Fibroblast of skin of right quadriceps (primary cell): ENCODE results near the gene KRT31.
"Not testable (repeated sequence)": the region's sequence is repeated elsewhere in the genome, so short reads cannot be mapped to it uniquely, and the experiment has no call there.

Source experiments
- DNase-seq: peaks from one replicate; pipeline ENCODE4 v3.0.0-alpha.2; 2013

Gene KRT31

DNA sequence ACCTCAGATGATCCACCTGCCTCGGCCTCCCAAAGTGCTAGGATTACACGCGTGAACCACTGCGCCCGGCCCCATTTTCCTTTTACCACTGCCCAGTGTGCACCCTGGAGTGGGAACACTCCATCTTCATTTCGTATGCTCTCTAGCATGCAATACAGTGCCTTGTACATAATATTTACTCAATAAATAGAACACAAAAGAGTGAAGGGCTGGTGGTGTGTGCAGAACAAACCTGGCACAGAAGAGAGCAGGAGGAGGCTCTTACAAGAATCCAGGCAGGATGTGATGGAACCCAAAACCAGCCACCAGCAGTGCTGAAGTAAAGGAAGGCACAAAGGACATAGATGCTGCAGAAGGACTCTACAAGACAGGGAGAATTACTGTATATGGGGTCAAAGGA lies 19.7 kb upstream of the KRT31 start:
- no peak for DNase-seq

DNA sequence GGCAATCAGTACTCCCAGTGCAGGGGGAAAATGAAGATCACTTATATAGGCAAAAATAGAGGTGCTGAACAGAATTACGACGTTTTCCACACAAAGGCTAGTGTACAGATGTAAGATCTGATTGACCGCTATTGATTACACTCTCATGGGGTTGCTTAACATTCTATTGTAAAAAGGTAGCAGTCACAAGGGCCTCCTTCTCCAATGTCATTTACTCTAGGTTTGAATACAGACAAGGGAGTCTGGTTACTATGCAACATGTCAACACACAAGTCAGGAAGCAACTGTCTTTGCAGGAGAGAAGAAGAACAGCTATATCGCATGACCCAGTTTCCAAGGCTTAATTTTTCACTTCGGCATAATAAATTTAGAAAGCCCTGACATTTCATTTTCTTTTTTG lies 19.1 kb upstream of the KRT31 start:
- no peak for DNase-seq

DNA sequence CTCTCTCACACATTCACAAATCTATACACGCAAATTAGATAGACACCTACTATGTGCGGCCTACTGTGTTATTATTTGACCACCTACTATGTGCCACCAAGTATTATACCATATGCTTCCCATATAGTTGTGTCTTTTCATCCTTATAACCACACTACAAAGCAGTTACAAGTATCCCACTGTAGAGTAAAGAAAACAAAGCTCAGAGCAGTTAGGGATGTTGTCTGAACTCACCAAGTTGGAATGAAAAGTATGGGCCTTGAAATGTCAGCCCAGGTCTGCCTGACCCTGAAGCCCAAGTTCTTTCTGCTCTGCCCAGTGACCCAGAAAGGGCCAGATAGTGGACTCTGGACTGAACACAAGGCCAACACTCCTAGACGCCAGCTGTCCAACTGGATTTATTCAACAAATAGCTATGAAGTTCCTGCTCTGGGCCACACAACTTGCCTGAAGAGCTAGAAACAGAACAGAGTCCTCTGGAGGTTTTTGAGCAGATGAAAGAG lies 18.5 kb upstream of the KRT31 start:
- no peak for DNase-seq

DNA sequence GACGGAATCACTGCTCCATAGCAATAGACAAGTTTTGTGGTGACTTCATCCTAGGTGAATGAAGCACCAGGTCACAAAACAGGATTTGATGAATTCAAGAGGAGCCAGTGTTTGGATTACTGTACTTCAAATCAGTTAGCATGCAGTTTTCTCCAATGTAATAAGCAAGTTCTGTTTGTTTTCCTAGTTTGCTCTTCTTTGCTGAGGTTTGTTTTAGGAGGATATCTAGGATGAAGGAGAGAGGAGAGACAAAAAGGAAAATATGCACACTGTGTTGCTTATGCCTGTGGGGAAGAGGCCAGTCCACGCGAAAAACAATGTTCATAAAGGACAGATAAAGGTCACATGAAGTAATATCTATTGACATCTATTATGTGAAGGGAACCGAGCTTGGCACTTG lies 18.0 kb upstream of the KRT31 start:
- no peak for DNase-seq

DNA sequence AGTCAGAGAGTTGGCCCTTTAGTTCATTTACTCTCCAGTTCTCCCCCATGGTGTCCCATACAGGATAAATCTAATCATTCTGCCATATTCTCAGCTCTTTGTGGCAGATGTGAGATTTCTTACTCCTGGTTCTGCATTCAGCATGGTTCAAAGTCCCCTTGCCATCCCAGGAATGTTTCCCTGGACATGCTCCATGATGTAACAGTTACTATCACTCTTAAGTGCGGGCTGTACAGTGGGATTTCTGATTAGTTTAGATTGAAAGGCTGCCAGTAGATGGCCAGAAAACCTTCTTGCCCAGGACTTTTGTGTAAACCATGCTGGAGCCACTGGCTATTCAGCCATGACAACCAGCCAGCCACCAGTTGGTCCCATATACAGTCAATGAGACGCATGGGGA lies 16.6 kb upstream of the KRT31 start:
- no peak for DNase-seq

DNA sequence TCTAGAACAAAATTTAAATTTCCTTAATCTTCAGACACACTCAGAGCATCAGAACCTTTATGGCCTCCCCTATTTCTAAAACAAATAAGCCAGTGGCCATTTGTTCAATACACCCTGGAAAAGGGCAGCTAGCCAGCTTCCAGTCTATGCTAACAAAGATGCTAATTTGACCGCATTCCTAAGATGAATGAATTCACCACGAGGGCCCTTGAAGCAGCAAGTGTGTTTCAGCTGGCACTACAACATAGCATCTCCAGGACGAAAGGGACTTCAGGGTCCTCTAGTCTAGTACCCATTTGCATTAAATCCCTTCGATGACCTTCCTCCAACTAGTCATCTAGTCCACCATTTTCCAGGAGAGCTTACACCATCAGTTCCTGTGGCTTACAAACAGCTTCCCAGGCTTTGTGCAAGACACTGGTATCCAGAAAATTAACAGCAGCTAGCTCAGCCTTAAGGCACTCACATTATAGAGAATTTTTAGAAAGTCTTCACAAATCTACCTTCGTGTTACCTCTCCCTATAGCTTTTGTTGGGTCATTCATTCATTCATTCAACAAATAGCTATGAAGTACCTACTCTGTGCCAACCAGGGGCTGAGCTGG lies 16.0 kb upstream of the KRT31 start:
- DNase-seq, result no peak

DNA sequence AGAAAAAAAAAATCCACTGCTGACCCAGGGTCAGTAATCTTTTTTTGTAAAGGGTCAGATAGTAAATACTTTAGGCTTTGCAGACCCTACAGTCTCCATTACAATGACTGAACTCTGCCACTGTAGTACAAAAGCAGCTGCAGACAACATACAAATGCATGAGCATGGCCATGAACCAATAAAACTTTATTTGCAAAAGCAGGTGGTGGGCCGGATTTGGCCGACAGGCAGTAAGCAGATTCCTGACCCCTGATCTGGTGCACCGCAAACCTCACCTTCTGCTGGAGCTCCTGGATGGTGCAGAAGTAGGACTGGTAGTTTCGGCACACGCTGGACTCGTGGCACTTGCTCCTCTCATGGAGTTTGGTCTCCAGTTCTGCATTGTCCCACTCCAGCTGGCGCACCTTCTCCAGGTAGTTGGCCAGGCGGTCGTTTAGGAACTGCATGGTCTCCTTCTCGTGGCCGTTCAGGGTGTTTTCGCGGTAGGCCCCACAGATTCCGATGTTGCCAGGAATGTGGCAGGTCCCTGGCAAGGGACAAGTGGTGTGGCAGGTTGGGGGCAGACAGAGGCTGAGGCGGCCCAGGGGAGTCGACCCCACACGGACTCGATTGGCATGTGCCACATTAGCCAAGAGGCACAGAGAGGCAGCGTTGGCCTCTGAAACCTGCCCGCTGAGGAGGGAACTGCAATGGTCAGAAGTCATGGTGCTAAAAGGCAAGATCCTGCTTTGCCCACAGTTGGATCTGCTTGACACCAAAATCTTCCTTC lies 13.8 kb upstream of the KRT31 start:
- no peak for DNase-seq

DNA sequence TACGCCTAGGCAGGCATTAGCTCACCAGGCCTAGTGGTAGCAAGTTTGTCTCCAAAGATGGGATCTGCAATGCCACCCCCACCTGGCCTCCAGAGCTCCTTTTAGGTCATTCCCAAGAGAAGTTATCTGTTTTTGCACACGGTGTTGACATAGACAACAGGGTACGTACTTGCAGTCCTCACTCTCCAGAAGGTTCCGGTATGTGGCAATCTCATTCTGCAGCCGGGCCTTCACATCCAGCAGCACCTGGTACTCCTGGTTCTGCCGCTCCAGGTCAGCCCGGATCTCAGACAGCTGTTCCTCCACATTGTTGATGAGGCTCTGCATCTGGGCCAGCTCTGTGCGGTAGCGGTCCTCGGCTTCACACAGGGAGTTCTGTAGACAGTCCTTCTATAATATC lies 9.8 kb upstream of the KRT31 start:
- no peak for DNase-seq

DNA sequence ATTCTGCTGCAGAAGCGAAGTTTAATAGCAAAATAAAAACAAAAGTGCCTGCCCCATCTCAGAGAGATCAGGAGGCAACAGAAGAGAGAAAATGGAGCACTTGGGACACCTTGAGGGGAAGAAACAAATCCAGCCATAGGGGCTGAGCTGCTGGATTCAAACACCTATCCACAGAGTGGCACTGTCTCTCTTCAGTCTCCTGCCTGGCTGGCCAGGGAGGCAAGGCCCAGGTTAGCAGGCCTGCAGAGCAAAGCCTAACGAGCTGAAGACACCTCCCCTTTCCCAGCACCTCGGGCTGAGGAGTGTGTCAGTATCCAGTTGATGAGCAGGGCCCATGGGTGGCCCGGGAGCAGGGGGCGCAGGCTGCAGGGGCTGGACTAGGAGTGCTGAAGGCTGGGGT lies 8.8 kb upstream of the KRT31 start:
- no peak for DNase-seq

DNA sequence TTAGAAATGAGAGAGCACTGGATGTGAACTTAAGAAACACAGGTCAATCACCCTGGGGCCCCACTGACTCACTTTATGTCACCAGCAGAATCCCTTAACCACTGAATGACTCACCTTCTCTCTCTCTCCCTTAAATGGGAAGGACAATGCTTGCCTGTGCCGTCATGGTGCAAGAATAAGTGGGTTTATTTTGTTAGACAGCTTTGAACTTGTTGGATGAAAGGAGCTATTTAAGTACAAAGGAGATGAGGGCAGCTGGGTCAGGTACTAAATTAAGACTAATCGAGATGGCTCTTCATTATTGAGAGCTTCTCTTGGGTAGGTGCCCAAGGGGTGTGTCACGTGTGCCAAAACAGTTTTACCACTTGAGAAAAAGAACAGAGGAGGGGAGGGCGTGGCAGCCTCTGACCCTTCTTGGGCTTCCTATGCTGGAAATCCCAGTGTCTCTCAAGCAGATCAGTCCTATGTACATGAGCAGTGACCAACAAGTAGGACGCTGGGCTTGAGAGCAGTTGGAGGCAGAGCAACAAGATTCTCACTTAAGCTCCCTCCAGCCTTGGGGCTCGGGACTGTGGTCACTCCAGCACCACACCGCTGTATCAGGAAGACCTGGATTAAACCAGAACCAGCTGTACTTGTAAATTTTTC lies 6.7 kb upstream of the KRT31 start:
- peak; percentile 98 for DNase-seq

DNA sequence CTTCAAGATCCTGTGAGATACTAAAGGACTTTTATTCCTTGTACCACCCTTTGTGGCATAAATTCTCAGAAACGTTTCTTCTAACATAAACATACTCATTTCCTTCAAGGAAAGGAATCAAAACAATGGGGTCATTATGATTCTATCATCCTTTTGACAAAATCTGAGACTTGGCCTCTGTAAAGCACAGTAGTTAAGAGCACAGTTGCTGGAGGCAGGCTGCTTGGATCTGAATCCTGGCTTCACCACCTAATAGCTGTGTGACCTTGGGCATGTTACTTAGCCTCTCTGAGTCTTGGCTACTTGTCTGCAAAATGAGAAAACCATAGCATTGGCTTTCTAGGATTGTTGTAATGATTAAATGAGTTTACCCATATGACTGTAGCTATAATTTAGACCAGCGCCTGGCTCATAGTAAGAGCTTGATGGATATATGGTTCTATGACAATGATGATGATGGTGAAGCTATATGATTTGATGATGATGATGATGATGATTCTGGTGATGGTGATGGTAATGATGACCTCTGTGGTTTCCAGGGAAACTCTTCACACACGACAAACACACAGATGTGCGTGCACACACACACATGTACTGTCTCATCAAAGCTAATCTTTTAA lies 6.1 kb upstream of the KRT31 start:
- DNase-seq, result no peak

DNA sequence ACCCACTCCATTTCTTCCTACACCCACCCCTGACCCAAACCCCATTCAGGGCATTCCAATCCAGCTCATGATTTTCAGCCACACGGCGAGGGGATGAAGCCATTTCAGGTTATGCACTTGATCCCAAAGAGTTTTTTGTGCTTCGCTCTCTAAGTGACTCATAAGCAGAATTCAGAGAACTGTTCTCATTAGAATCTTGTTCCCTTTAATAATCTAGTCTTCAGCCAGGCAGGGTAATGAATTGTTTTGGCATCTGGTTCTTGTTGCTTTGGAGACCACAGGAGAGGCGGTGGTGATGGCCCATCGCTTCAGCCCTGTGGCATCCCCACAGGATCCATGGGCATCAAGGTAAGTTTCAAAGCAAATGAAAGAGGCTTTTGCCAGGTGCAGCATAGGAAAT lies 4.8 kb upstream of the KRT31 start:
- DNase-seq, result peak; percentile 54

DNA sequence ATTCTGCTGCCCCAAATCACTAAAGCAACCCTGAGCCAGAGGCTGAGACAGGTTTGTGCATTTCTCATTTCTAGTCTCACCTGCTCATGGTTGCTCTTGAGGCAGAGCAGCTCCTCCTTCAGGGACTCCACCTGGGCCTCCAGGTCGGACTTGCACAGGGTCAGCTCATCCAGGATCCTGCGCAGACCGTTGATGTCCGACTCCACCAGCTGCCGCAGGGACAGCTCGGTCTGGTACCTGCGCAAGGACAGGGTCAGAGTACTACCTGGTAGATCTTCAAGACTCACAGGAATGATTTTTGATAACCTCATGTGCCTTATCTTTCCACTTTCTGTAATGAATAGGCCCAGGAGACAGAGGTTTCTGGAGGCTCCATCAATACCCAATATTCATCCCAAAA lies 1.1 kb downstream of the KRT31 start:
- no peak for DNase-seq

DNA sequence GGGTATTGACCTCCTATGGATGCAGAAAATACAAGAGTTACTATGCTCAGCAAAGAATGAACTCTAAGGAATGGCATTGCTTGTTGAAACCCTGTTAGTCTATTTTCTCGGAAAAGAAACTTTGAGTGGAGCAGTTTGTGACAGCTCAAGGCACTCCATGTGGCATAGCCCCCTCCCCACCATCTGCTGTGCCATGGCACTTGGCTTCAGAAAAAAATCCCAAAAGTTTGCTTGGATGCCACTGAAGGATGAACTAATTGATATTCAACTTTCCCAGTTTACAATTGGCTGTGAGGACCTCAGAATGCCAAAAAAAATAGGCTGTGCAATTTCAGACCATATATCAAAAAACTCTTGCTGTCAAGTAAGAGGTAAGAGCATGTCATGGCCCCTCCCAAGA lies 1.8 kb downstream of the KRT31 start:
- DNase-seq, result no peak

DNA sequence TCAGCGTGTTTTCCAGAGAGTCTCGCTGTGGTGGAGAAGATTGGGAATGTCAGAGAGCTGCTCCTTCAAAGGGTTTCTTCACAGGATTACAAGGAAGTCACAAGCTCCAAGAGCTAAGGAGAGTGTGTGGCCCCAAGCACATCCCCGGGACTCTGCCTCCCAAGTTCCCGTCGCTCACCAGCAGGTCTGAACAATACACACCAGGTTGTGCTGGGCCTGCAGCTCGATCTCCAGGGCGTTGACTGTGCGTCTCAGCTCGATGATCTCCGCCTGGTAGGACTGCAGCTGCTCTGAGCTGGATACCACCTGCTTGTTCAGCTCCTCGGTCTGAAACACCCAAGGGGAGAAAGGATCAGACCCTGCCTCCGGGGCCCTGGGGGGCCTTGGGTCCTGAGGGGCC lies 2.4 kb downstream of the KRT31 start:
- not testable (repeated sequence) for DNase-seq

DNA sequence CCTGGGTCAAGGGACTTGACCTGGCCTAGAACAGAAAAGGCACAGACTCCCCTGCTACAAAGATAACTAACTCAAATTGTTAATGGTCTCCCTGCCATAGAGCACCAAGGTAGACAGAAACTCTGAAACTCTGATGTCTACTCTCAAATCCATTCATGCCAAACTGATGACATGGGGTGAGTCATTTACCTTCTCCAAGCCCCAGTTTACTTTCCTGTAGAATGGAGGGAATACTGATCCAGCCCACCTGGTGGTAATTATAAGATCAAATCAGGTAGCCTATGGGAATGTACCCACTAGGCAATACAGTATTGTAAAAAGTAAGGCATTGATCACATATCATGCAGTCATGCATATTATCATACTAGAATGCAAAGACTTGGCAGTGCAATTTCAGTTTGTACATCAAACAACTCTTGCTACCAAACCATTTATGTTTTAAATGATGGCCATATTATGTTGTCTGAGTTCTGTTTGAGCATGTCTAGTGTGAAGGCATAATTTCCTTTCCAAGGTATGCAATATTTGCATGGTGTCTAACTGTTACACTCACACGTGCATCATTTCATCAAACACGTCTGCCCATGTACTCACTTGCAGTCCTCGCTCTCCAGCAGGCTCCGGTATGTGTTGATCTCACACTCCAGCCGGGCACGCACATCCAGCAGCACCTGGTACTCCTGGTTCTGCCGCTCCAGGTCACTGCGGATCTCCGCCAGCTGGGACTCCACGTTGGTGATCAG lies 3.0 kb downstream of the KRT31 start:
- DNase-seq, result no peak

DNA sequence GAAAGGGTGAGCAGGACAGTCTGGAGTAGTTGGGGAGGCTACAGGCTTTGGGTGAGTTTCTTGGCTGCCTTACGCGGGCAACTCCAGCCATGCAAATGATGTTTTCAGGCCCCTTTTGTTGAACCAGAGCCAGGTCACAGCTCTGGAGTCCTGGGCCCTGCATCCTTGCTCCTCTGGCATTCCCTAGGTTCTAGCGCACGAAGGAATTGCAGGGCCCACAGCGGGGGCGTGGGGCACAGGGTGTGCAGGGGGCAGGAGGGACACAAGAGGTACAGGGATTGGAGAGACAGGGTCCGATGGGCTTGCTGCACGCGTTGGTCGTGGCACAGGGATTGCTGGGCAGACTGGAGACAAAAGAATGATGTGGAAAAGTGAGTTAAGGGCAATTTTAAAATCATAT lies 3.6 kb downstream of the KRT31 start:
- no peak for DNase-seq

DNA sequence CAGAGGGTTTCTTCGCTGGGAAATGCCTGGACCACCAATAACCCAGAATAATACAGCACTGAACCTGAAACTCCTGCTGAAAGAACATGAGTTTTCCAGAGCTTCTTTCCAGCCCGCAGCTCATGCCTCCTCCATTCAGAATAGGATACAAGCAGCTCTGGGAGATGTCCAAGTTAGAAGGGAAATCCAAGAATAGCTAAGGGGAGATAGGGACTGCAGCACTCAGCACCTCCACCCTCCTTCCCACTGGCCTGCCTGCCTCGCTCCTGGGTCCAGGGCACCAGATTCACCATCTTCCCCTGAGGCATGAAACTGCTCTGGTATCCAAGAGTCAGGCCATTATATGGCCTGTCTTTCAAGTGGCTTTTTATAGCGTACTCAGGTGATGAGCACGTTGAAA lies 4.1 kb downstream of the KRT31 start:
- no peak for DNase-seq

DNA sequence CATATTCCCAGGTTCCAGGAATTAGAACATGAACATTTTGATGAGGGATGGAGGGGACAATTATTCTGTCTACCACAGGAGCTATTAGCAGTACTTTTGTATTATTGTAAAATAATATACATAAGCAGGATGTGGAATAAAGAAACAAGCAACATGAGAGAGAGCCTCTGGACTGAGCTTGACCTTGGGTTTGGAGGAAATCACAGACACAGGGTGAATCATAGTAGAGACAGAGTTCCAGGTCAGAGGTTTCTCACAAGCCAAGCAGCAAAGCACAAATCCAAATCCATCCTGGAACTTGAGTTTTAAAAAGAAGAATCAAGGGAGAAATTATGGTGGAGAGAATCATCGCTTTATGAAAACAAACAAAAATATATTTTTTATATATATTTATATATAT lies 5.1 kb downstream of the KRT31 start:
- DNase-seq, result no peak

DNA sequence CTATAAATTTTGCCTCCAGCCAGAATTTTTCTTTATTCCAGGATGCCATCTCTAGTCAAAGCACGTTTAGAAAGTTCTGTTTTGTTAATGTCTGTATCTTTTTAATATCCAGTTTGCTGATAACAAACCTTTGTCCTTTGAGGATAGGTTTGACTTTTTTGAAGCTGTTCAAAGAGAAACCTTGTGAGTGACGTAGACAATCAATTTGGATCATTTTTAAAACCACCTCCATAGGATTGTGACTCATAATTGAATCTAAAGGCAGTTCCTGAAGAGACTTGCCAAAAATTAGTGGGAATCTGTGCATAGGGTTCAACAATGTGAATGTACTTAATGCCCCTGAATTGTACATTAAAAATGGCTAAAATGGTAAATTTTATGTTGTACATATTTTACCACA lies 5.9 kb downstream of the KRT31 start:
- DNase-seq, result no peak

DNA sequence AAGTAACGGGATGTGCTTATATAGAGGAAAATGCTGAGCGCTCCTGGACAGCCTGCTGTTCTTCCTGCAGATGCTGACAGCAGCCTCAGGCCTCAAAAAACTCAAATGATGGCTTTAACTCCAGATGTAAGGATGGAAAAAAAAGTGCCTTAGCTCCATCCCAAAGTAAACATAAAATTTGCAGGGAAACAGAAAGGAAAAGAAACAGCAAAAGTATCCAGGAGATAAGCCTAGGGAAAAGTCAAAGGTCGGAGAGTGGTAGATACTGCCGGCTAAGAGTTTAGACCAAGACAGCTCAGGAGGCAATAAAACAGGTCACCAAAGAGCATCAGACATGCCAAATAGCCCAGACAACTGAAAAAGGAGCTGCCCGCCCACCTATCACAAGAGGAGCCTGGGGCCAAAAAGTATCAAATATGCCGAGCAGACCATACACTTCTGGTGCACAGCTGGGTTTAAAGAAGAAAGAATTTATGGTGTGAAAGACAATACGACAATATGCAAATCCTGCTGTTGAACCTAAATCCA lies 6.9 kb downstream of the KRT31 start:
- DNase-seq, result no peak

DNA sequence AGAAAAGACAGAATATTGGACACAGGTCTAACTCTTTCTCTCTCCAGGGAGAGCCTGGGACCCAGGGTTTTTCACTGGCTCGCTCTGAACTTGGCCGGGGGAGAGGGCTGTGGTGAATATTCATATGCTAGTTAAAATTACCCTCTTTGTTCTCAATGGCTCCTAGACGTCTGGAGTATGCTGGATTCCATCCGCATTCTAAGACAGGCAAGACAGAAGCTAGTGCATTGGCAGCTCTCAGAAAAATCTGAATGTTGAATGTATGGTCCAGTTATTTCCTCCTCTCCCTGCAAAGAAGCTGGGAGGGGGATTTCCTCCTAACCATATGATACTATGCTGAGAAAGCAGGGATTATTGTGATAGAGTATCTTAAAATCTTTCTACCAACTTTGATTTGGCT lies 9.7 kb downstream of the KRT31 start:
- no peak for DNase-seq

DNA sequence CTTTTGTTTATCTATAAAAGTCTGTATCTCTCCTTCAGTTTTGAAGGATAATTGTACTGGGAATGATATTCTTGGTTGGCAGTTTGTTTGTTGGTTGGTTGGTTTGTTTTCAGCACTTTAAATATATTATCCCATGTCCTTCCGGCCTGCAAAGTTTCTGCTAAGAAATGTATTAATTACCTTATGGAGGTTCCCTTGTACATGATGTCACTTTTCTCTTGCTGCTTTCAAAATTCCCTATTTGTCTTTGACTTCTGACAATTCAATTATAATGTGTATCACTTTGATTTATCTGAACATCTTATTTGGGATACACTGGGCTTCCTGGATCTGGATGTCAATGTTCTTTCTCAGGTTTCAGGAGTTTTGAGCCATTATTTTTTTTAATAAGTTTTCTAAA lies 11.2 kb downstream of the KRT31 start:
- DNase-seq, result no peak
